HCT116 (cell line): ENCODE results near the gene PCDHGC5. TPM values are rescaled to one million over a fixed set of nuclear protein-coding genes. Genes with fewer than 3 reads are reported as not detected.

ENCODE experiments used
- ATAC-seq: fragments of 200-7000 bp; cut with Tn5 transposase; 2 replicates; pipeline ENCODE4 v1.9.1; 2020; ENCODE audit warnings: mild to moderate bottlenecking, moderate library complexity
- BruUV-seq: library from RNA; stranded (reverse); fragments of 400-500 nt; replicated peaks from 2 replicates; lab custom pipeline; 2021; lab: Mats Ljungman, UMichigan
- CTCF ChIA-PET: fragments of 300-600 bp; sonication (Branson Sonifier 250); formaldehyde crosslinking; loops from one replicate; lab custom pipeline; 2021; ENCODE audit warnings: antibody characterized with exemption; lab: Charles Lee
- POLR2A ChIA-PET: fragments of 300-600, 350-600 bp; sonication (Branson Sonifier 250); formaldehyde crosslinking; loops from one replicate; lab custom pipeline; 2021; ENCODE audit warnings: antibody characterized with exemption; lab: Charles Lee
- RAD21 ChIA-PET, 2 experiments: fragments of 300-600 bp; sonication (Branson Sonifier 250); formaldehyde crosslinking; loops; one replicate each; lab custom pipeline; 2023; ENCODE audit warnings: low total read pairs in 2 of 2; ENCODE audit not compliant: uncharacterized antibody in 2 of 2, unreplicated experiment in 2 of 2, low non-redundant PET in 1 of 2; lab: Charles Lee
- DNase-seq: peaks from one replicate; pipeline ENCODE4 v3.0.0-alpha.2; 2010; ENCODE audit warnings: low read depth, low spot score
- H2AFZ ChIP-seq: fragments of 200-600 bp; shearing (Covaris generic), sonication (generic); 2 replicates; pipeline ENCODE4 v1.6.1; 2017; ENCODE audit warnings: low read depth, mixed run types, mixed read lengths, antibody characterized with exemption, low read length; ENCODE audit not compliant: poor library complexity, severe bottlenecking
- H3K27ac ChIP-seq: 2 replicates; pipeline ENCODE4 v1.5.1; 2012; ENCODE audit warnings: low read depth, low read length
- H3K27me3 ChIP-seq: fragments of 200-600 bp; sonication (generic); 2 replicates; pipeline ENCODE4 v1.6.1; 2016; ENCODE audit warnings: mixed run types, low read length, mixed read lengths; ENCODE audit not compliant: insufficient read depth
- H3K36me3 ChIP-seq, 2 experiments: fragments of 200-500 bp in 1 of 2; fragments of 200-600 bp in 1 of 2; sonication (Bioruptor generic) in 1 of 2; sonication (generic) in 1 of 2; 2 replicates each; pipeline versions ENCODE4 v1.5.1 to v1.6.1; 2014 to 2016; ENCODE audit warnings: low read length in 2 of 2, inconsistent platforms in 1 of 2, mixed read lengths in 1 of 2, mixed run types in 1 of 2; ENCODE audit not compliant: insufficient read depth in 2 of 2, control insufficient read depth in 1 of 2
- H3K4me1 ChIP-seq, 2 experiments: fragments of 200-600 bp in 1 of 2; sonication (generic) in 1 of 2; 2 replicates each; pipeline versions ENCODE4 v1.5.1 to v1.6.1; 2012 to 2017; ENCODE audit warnings: low read length in 2 of 2, inconsistent platforms in 1 of 2, mild to moderate bottlenecking in 1 of 2, mixed read lengths in 1 of 2, mixed run types in 1 of 2, moderate library complexity in 1 of 2; ENCODE audit not compliant: insufficient read depth in 2 of 2, control insufficient read depth in 1 of 2
- H3K4me2 ChIP-seq: fragments of 200-600 bp; sonication (generic); 2 replicates; pipeline ENCODE4 v1.6.1; 2017; ENCODE audit warnings: mixed run types, low read length, mixed read lengths
- H3K4me3 ChIP-seq, 2 experiments: fragments of 200-600 bp in 1 of 2; sonication (generic) in 1 of 2; replicated peaks in 1 of 2; 2 replicates each; pipeline ENCODE4 v1.5.1; 2011 to 2016; ENCODE audit warnings: low read length in 2 of 2, control low read depth in 1 of 2, low read depth in 1 of 2, mild to moderate bottlenecking in 1 of 2, mixed read lengths in 1 of 2, mixed run types in 1 of 2
- H3K79me2 ChIP-seq: fragments of 200-600 bp; sonication (generic); 2 replicates; pipeline ENCODE4 v1.6.1; 2017; ENCODE audit warnings: mild to moderate bottlenecking, mixed run types, low read length, moderate library complexity, mixed read lengths; ENCODE audit not compliant: insufficient read depth
- H3K9ac ChIP-seq: fragments of 200-600 bp; sonication (generic); 2 replicates; pipeline ENCODE4 v1.6.1; 2016; ENCODE audit warnings: low read length, mixed read lengths
- H3K9me2 ChIP-seq: fragments of 200-600 bp; sonication (generic), shearing (Covaris generic); 2 replicates; pipeline ENCODE4 v1.6.1; 2017; ENCODE audit warnings: mixed run types, mild to moderate bottlenecking, moderate library complexity; ENCODE audit not compliant: insufficient read depth
- H3K9me3 ChIP-seq, 2 experiments: fragments of 200-500 bp in 1 of 2; fragments of 200-600 bp in 1 of 2; sonication (Bioruptor generic) in 1 of 2; sonication (generic) in 1 of 2; 2 replicates each; pipeline ENCODE4 v1.6.1; 2014 to 2017; ENCODE audit warnings: low read length in 2 of 2, mixed read lengths in 2 of 2, inconsistent platforms in 1 of 2, low read depth in 1 of 2, mild to moderate bottlenecking in 1 of 2, mixed run types in 1 of 2, moderate library complexity in 1 of 2; ENCODE audit not compliant: control insufficient read depth in 1 of 2, insufficient read depth in 1 of 2
- H4K20me1 ChIP-seq: fragments of 200-600 bp; sonication (generic), shearing (Covaris generic); 2 replicates; pipeline ENCODE4 v1.6.1; 2017; ENCODE audit warnings: mixed run types, mild to moderate bottlenecking, moderate library complexity; ENCODE audit not compliant: insufficient read depth
- CBX3 ChIP-seq: IDR thresholded peaks from 2 replicates; pipeline ENCODE4 v1.6.1; 2012; ENCODE audit warnings: low read depth
- CEBPB ChIP-seq: IDR thresholded peaks from 2 replicates; pipeline ENCODE4 v1.6.1; 2012; ENCODE audit warnings: low read depth
- EGR1 ChIP-seq: IDR thresholded peaks from 2 replicates; pipeline ENCODE4 v1.6.1; 2012; ENCODE audit warnings: low read depth
- ELF1 ChIP-seq: IDR thresholded peaks from 2 replicates; pipeline ENCODE4 v1.6.1; 2012; ENCODE audit warnings: low read depth, borderline replicate concordance
- EZH2 ChIP-seq: fragments of 200-600 bp; sonication (generic); IDR thresholded peaks from 2 replicates; pipeline ENCODE4 v1.6.1; 2017; ENCODE audit warnings: antibody characterized with exemption, mixed run types
- EZH2phosphoT487 ChIP-seq: fragments of 200-600 bp; IDR thresholded peaks from 2 replicates; pipeline ENCODE4 v1.6.1; 2018; ENCODE audit warnings: antibody characterized with exemption, borderline replicate concordance
- JUND ChIP-seq: IDR thresholded peaks from 2 replicates; pipeline ENCODE4 v1.6.1; 2012
- POLR2A ChIP-seq: IDR thresholded peaks from 2 replicates; pipeline ENCODE4 v1.7.0; 2011; ENCODE audit warnings: borderline replicate concordance; ENCODE audit not compliant: insufficient read depth, insufficient read length; ENCODE audit errors: extremely low read depth
- POLR2AphosphoS5 ChIP-seq: IDR thresholded peaks from 2 replicates; pipeline ENCODE4 v1.6.1; 2011; ENCODE audit warnings: mild to moderate bottlenecking, low read depth, low read length, moderate library complexity
- REST ChIP-seq: IDR thresholded peaks from 2 replicates; pipeline ENCODE4 v1.6.1; 2012; ENCODE audit warnings: low read depth
- SIN3A ChIP-seq: IDR thresholded peaks from 2 replicates; pipeline ENCODE4 v1.6.1; 2012; ENCODE audit warnings: low read depth
- SP1 ChIP-seq: IDR thresholded peaks from 2 replicates; pipeline ENCODE4 v1.6.1; 2012; ENCODE audit warnings: low read depth
- SRF ChIP-seq: IDR thresholded peaks from 2 replicates; pipeline ENCODE4 v1.6.1; 2012; ENCODE audit warnings: low read depth
- TCF7L2 ChIP-seq: IDR thresholded peaks from 2 replicates; pipeline ENCODE4 v1.7.0; 2011; ENCODE audit warnings: borderline replicate concordance, inconsistent platforms; ENCODE audit not compliant: insufficient read depth, insufficient read length; ENCODE audit errors: extremely low read depth
- ZFX ChIP-seq: fragments of 450-650 bp; IDR thresholded peaks from 2 replicates; pipeline ENCODE4 v1.6.1; 2017
- intact Hi-C: fragments of 100-400 bp; cut with micrococcal nuclease; formaldehyde crosslinking; loops from 2 replicates; pipeline ENCODE4 v1.10.0; 2022
- total RNA-seq: library from RNA; stranded (reverse); gene quantifications from one replicate; pipeline ENCODE4 v1.2.1, GENCODE V29; 2021; ENCODE audit not compliant: unreplicated experiment
- TF ChIP-seq, protein P1 (sequence below): IDR thresholded peaks from 2 replicates; pipeline ENCODE4 v1.6.1; 2011; ENCODE audit warnings: mild to moderate bottlenecking, low read length, moderate library complexity; ENCODE audit not compliant: insufficient replicate concordance; ENCODE audit errors: extremely low read depth
- TF ChIP-seq, protein P2 (sequence below): IDR thresholded peaks from 2 replicates; pipeline ENCODE4 v1.6.1; 2012
- TF ChIP-seq, protein P3 (sequence below), 3 experiments: fragments of 200-600 bp in 1 of 3; sonication (generic) in 1 of 3; IDR thresholded peaks in 2 of 3; conservative IDR thresholded peaks in 1 of 3; 2 replicates each; pipeline ENCODE4 v1.5.1; 2012 to 2017; ENCODE audit warnings: low read depth in 2 of 3, low read length in 2 of 3, antibody characterized with exemption in 1 of 3, borderline replicate concordance in 1 of 3, control low read depth in 1 of 3, mild to moderate bottlenecking in 1 of 3, mixed read lengths in 1 of 3, mixed run types in 1 of 3, moderate library complexity in 1 of 3; ENCODE audit not compliant: insufficient read depth in 1 of 3

The PCDHGC5 gene
- total RNA-seq, 1 experiment from 2014 or later = not detected

DNA sequence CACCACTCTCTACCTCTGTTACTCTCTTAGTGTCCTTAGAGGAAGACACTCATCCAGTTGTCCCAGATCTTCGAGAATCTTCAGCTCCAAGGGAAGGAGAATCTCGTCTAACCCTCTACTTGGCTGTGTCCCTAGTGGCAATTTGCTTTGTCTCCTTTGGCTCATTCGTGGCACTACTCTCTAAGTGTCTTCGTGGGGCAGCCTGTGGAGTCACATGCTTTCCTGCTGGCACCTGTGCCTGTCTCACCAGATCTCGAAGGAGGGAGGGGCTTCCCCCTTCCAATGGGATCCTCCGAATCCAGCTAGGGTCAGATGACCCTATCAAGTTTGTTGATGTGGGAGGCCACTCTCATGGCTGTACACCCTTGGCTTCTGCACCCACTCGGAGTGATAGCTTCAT, 1.8 kb upstream of the PCDHGC5 start:
- POLR2A ChIA-PET = no interaction called here
- Histone ChIP-seq H2AFZ (no peak overlapping the region), H3K4me1 (no peaks in the 10 kb centered on the region), H3K4me3 (no peak overlapping the region), H3K9ac (no peak overlapping the region), H3K79me2 (no peaks in the 10 kb centered on the region), H3K9me3 (no peaks in the 10 kb centered on the region), H3K9me2 (no peaks in the 10 kb centered on the region), H4K20me1 (no peaks in the 10 kb centered on the region), H3K4me2 (no peak overlapping the region), H3K36me3 (no peaks in the 10 kb centered on the region), H3K27me3 (no peaks in the 10 kb centered on the region), H3K27ac (no peak overlapping the region)
- CTCF ChIA-PET = no interaction called here
- TF ChIP-seq EZH2 (no peak), TCF7L2 (no peak), JUND (no peak), ELF1 (no peak), EGR1 (no peak), SRF (no peak), REST (no peak), ZFX (no peak), POLR2AphosphoS5 (no peak), EZH2phosphoT487 (no peak), CEBPB (no peak), POLR2A (no peak), CBX3 (no peak), SP1 (no peak), SIN3A (no peak)
- TF ChIP-seq, protein P1, sequence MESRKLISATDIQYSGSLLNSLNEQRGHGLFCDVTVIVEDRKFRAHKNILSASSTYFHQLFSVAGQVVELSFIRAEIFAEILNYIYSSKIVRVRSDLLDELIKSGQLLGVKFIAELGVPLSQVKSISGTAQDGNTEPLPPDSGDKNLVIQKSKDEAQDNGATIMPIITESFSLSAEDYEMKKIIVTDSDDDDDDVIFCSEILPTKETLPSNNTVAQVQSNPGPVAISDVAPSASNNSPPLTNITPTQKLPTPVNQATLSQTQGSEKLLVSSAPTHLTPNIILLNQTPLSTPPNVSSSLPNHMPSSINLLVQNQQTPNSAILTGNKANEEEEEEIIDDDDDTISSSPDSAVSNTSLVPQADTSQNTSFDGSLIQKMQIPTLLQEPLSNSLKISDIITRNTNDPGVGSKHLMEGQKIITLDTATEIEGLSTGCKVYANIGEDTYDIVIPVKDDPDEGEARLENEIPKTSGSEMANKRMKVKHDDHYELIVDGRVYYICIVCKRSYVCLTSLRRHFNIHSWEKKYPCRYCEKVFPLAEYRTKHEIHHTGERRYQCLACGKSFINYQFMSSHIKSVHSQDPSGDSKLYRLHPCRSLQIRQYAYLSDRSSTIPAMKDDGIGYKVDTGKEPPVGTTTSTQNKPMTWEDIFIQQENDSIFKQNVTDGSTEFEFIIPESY = no peak
- TF ChIP-seq, protein P2, sequence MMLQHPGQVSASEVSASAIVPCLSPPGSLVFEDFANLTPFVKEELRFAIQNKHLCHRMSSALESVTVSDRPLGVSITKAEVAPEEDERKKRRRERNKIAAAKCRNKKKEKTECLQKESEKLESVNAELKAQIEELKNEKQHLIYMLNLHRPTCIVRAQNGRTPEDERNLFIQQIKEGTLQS = no peak
- TF ChIP-seq, protein P3, sequence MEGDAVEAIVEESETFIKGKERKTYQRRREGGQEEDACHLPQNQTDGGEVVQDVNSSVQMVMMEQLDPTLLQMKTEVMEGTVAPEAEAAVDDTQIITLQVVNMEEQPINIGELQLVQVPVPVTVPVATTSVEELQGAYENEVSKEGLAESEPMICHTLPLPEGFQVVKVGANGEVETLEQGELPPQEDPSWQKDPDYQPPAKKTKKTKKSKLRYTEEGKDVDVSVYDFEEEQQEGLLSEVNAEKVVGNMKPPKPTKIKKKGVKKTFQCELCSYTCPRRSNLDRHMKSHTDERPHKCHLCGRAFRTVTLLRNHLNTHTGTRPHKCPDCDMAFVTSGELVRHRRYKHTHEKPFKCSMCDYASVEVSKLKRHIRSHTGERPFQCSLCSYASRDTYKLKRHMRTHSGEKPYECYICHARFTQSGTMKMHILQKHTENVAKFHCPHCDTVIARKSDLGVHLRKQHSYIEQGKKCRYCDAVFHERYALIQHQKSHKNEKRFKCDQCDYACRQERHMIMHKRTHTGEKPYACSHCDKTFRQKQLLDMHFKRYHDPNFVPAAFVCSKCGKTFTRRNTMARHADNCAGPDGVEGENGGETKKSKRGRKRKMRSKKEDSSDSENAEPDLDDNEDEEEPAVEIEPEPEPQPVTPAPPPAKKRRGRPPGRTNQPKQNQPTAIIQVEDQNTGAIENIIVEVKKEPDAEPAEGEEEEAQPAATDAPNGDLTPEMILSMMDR (IDR thresholded peaks at IDR 0.05 in 2 of 3, conservative IDR thresholded peaks at IDR 0.05 in 1 of 3; ENCODE audit: borderline replicate concordance in 1 of 3, insufficient read depth in 1 of 3, low read depth in 2 of 3, low read length in 2 of 3) = no peak
- DNase-seq (no peak), ATAC-seq (no peak)
- RAD21 ChIA-PET = no interaction called here
- BruUV-seq = no TSS peak
- intact Hi-C loops = no loop called here
